Stomach (tissue), 9 donors: Measurements from ENCODE around the gene GLYATL2. TPM values are rescaled to one million over a fixed set of nuclear protein-coding genes. Genes with fewer than 3 reads are reported as not detected.

Experiments
- DNase-seq, 2 donors: peaks; one replicate each; pipeline versions ENCODE4 v3.0.0 to v3.0.0-alpha.2; 2013 to 2019
- H3K27ac ChIP-seq, 5 donors: fragments of 200-600 bp in 4 of 5; sonication (generic) in 4 of 5; one replicate each; pipeline ENCODE4 v1.5.1; 2013 to 2019; ENCODE audit warnings: mild to moderate bottlenecking in 1 of 5, moderate library complexity in 1 of 5
- H3K27me3 ChIP-seq, 3 donors: fragments of 200-600 bp; sonication (generic); one replicate each; pipeline ENCODE4 v1.5.1; 2017 to 2019; ENCODE audit warnings: mixed run types in 1 of 3
- H3K36me3 ChIP-seq, 4 donors: fragments of 200-600 bp; sonication (generic); 1 replicate in 3 of 4; 2 replicates in 1 of 4; pipeline ENCODE4 v1.5.1; 2016 to 2019
- H3K4me1 ChIP-seq, 4 donors: fragments of 200-600 bp; sonication (generic); one replicate each; pipeline ENCODE4 v1.5.1; 2016 to 2019
- H3K4me3 ChIP-seq, 4 donors: fragments of 200-600 bp; sonication (generic) in 3 of 4; one replicate each; pipeline ENCODE4 v1.5.1; 2016 to 2019; ENCODE audit warnings: mild to moderate bottlenecking in 1 of 4
- H3K9me3 ChIP-seq, 4 donors: fragments of 200-600 bp; sonication (generic); one replicate each; pipeline ENCODE4 v1.5.1; 2016 to 2019
- CTCF ChIP-seq, 7 experiments: fragments of 450-650 bp in 4 of 7; fragments of 200-600 bp in 3 of 7; sonication (generic) in 3 of 7; IDR thresholded peaks; one replicate each; pipeline ENCODE4 v1.5.1; 2016 to 2019; ENCODE audit warnings: antibody characterized with exemption in 7 of 7, control low read depth in 2 of 7, mild to moderate bottlenecking in 1 of 7
- EP300 ChIP-seq: sonication (generic); formaldehyde crosslinking; IDR thresholded peaks from one replicate; pipeline ENCODE4 v1.6.1; 2017; ENCODE audit warnings: antibody characterized with exemption
- POLR2A ChIP-seq, 4 donors: fragments of 450-650 bp; IDR thresholded peaks; one replicate each; pipeline ENCODE4 v1.6.1; 2016; ENCODE audit warnings: antibody characterized with exemption in 4 of 4, control low read depth in 2 of 4, mild to moderate bottlenecking in 1 of 4, moderate library complexity in 1 of 4
- POLR2AphosphoS5 ChIP-seq, 3 donors: sonication (generic); formaldehyde crosslinking; IDR thresholded peaks; one replicate each; pipeline ENCODE4 v1.6.1; 2016; ENCODE audit warnings: antibody characterized with exemption in 3 of 3
- WGBS, 5 donors: extraction: QIAGEN DNeasy Blood & Tissue Kit in 3 of 5; methylation state at CpG; one replicate each; pipeline versions ENCODE4 v1.1.5 to v1.1.7; 2013 to 2018; 5-methylcytosine and 5-hydroxymethylcytosine counted together
- intact Hi-C: fragments of 100-400 bp; cut with DNase I; formaldehyde crosslinking; loops from one replicate; pipeline ENCODE4 v1.15.1; 2023; ENCODE audit warnings: low total_unique reads
- polyA plus RNA-seq, 3 donors: library from polyadenylated mRNA; stranded (reverse); fragments of 200-250 nt; gene quantifications; one replicate each; pipeline ENCODE4 v1.2.3, GENCODE V29; 2013
- total RNA-seq, 5 donors: library from RNA; depleted of rRNA; stranded (reverse); fragments of >200 nt; gene quantifications; one replicate each; pipeline versions ENCODE4 v1.1.0 to v1.2.3, GENCODE V29; 2014 to 2016
- donor health status: healthy with polysubstance abuse.
- donor health status: Bipolar disorder and iron deficiency.
- donor health status: healthy.

The GLYATL2 gene
- total and polyA plus RNA-seq, 8 donors, result 0.65 to 1.1 (median 1.0) TPM; not detected in 4

GRCh38 chr11:58863697-58864096 is 19.2 kb upstream of the GLYATL2 start:
- peaks cover 0 to 16% (median 5%) of the 10 kb centered on the region in 4 donors for H3K9me3 ChIP-seq
- no peak for DNase-seq
- H3K27me3 ChIP-seq, result no peaks in the 10 kb centered on the region
- H3K4me1 ChIP-seq, result no peaks in the 10 kb centered on the region
- 40 to 88% (median 61%) methylated on average over 1 of the region's 1 CpG for WGBS, 5 donors
- H3K4me3 ChIP-seq, result no peak overlapping the region
- intact Hi-C loops, result no loop called here
- TF ChIP-seq POLR2AphosphoS5 (IDR thresholded peaks at IDR 0.05), result no peak
- no peak for TF ChIP-seq POLR2A (IDR thresholded peaks at IDR 0.05)
- TF ChIP-seq CTCF (IDR thresholded peaks at IDR 0.05), result no peak
- H3K36me3 ChIP-seq, result no peaks in the 10 kb centered on the region
- no peak overlapping the region for H3K27ac ChIP-seq

- no peak for TF ChIP-seq POLR2A (IDR thresholded peaks at IDR 0.05)
- TF ChIP-seq EP300, result no peak
- no peak for TF ChIP-seq CTCF (IDR thresholded peaks at IDR 0.05)
- no peak for TF ChIP-seq POLR2AphosphoS5 (IDR thresholded peaks at IDR 0.05)
- Histone ChIP-seq H3K27ac (no peak overlapping the region), H3K36me3 (no peaks in the 10 kb centered on the region), H3K4me3 (no peak overlapping the region), H3K27me3 (no peaks in the 10 kb centered on the region), H3K4me1 (no peaks in the 10 kb centered on the region), H3K9me3 (peaks cover 0 to 16% (median 5%) of the 10 kb centered on the region in 4 donors)
- intact Hi-C loops, result no loop called here
- DNase-seq, result no peak
- WGBS, 5 donors, result 87 to 100% (median 92%) methylated on average over 1 of the region's 1 CpG
Observed at GRCh38 chr11:58861533-58861932, 17.0 kb upstream of the GLYATL2 start.

- H3K27me3 ChIP-seq, result no peaks in the 10 kb centered on the region
- H3K4me1 ChIP-seq, result no peaks in the 10 kb centered on the region
- no peak overlapping the region for H3K4me3 ChIP-seq
- H3K36me3 ChIP-seq, result no peaks in the 10 kb centered on the region
- intact Hi-C loops, result no loop called here
- no peak for DNase-seq
- no peak overlapping the region for H3K27ac ChIP-seq
- no peak for TF ChIP-seq EP300
- no peak for TF ChIP-seq CTCF (IDR thresholded peaks at IDR 0.05)
- TF ChIP-seq POLR2AphosphoS5 (IDR thresholded peaks at IDR 0.05), result no peak
- TF ChIP-seq POLR2A (IDR thresholded peaks at IDR 0.05), result no peak
- H3K9me3 ChIP-seq, result peaks cover 0 to 2% (median 0%) of the 10 kb centered on the region in 4 donors
Observed at GRCh38 chr11:58856806-58857205, 12.3 kb upstream of the GLYATL2 start.

- Histone ChIP-seq H3K27ac (no peak overlapping the region), H3K4me1 (no peaks in the 10 kb centered on the region), H3K9me3 (no peaks in the 10 kb centered on the region), H3K27me3 (no peaks in the 10 kb centered on the region), H3K4me3 (no peak overlapping the region), H3K36me3 (no peaks in the 10 kb centered on the region)
- DNase-seq, result no peak
- intact Hi-C loops, result no loop called here
- no peak for TF ChIP-seq POLR2A (IDR thresholded peaks at IDR 0.05)
- no peak for TF ChIP-seq POLR2AphosphoS5 (IDR thresholded peaks at IDR 0.05)
- TF ChIP-seq CTCF (IDR thresholded peaks at IDR 0.05), result no peak
- TF ChIP-seq EP300, result no peak
- whole genome bisulfite sequencing, 5 donors, result 75 to 85% (median 78%) methylated on average over 3 of the region's 3 CpGs
Observed at GRCh38 chr11:58845386-58845785, 882 bp upstream of the GLYATL2 start.
